Measurements from ENCODE around the gene ZNF343.
A peak's percentile ranks its signal among the peaks of the same experiment; 100 is the strongest.

The ZNF343 gene

DNA sequence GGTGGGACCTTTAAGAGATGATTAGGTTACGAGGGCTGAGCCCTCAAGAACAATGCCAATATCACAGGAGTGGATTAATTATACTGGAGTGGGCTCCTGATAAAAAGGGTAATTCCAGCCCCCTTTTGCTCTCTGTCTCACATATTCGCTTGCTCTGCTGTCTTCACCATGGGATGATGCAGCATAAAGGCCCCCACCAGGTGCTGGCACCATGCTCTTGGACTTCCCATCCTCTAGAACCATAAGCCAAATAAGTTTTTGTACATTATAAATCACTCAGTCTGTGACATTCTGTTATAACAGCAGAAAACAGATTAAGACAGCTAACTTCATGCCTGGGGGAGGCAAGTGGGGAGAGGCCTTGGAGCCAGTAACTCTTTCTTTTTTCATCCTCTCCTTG is 28.3 kb downstream of the ZNF343 start:
- Histone ChIP-seq H3K9me2 (replicated peaks; ENCODE audit: low read depth, low read length) (no peaks in the 10 kb centered on the region), H3K4me2 (ENCODE audit: low read depth, low read length, poor library complexity, severe bottlenecking) (no peak overlapping the region), H3K9ac (ENCODE audit: low read depth, low read length, poor library complexity, severe bottlenecking) (no peak overlapping the region), H2AFZ (ENCODE audit: low read length) (no peak overlapping the region), H3F3A (ENCODE audit: low read depth) (no peaks in the 10 kb centered on the region), H3K4me3 (ENCODE audit: low read length, poor library complexity, severe bottlenecking) (no peak overlapping the region), H3K79me2 (ENCODE audit: insufficient read depth, low read length) (no peaks in the 10 kb centered on the region), H3K27me3 (ENCODE audit: insufficient read depth, low read length, poor library complexity, severe bottlenecking) (no peaks in the 10 kb centered on the region), H3K36me3 (ENCODE audit: insufficient read depth, low read length) (peaks cover 23% of the 10 kb centered on the region; the same call in 1 of the 2 replicates), H4K20me1 (ENCODE audit: insufficient read depth, low read length, poor library complexity, severe bottlenecking) (no peaks in the 10 kb centered on the region), H3K4me1 (ENCODE audit: insufficient read depth, low read length, poor library complexity, severe bottlenecking) (no peaks in the 10 kb centered on the region), H3K9me3 (ENCODE audit: insufficient read depth, low read depth, low read length) (no peaks in the 10 kb centered on the region)
- TF ChIP-seq, protein P1, sequence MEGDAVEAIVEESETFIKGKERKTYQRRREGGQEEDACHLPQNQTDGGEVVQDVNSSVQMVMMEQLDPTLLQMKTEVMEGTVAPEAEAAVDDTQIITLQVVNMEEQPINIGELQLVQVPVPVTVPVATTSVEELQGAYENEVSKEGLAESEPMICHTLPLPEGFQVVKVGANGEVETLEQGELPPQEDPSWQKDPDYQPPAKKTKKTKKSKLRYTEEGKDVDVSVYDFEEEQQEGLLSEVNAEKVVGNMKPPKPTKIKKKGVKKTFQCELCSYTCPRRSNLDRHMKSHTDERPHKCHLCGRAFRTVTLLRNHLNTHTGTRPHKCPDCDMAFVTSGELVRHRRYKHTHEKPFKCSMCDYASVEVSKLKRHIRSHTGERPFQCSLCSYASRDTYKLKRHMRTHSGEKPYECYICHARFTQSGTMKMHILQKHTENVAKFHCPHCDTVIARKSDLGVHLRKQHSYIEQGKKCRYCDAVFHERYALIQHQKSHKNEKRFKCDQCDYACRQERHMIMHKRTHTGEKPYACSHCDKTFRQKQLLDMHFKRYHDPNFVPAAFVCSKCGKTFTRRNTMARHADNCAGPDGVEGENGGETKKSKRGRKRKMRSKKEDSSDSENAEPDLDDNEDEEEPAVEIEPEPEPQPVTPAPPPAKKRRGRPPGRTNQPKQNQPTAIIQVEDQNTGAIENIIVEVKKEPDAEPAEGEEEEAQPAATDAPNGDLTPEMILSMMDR (conservative IDR thresholded peaks at IDR 0.05; ENCODE audit: low read length), result no peak
- no peak for TF ChIP-seq EZH2phosphoT487 (IDR thresholded peaks at IDR 0.05; ENCODE audit: borderline replicate concordance)

DNA sequence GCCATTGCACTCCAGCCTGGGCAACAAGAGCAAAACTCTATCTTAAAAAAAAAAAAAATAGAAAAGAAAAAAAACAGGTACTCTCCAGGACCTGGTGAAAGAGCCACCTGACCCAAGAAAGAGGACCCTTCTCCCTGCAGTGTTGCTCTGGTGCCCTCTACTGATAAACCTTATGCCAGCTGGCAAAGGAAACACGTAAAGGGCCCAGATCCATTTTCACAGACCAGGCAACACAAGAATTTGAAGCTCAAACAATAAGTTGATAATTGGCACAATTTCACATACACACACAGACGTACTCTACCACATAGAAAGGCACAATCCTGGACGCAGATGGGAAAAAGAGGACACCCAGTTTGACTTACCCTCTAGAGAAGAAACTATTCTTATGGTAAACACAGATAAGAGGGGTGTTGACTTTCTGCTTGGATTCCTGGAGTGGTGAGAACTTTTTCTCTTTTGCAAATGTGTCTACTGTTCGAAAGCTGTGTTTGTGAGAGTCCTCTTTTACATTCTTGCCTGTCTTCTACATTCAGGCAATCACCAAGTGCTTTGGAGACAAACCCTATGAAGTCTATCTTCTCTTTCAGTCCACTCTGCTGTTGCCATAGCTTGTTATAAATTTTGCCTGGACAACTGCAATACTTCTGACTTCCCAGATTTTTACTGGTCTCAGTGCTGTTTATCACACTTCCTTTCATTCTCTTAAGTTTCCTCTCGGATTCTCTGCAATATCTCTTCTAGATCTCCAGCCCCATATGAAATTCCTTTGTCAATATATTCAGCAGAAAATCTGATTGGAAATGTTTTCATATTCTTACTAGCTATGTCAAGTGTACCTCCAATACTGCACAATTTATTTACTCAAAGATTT is 31.7 kb downstream of the ZNF343 start:
- Histone ChIP-seq H3K4me2 (ENCODE audit: low read depth, low read length, poor library complexity, severe bottlenecking) (no peak overlapping the region), H3K79me2 (ENCODE audit: insufficient read depth, low read length) (no peaks in the 10 kb centered on the region), H3K9me3 (ENCODE audit: insufficient read depth, low read depth, low read length) (no peaks in the 10 kb centered on the region), H4K20me1 (ENCODE audit: insufficient read depth, low read length, poor library complexity, severe bottlenecking) (no peaks in the 10 kb centered on the region), H3K4me1 (ENCODE audit: insufficient read depth, low read length, poor library complexity, severe bottlenecking) (no peaks in the 10 kb centered on the region), H2AFZ (ENCODE audit: low read length) (no peak overlapping the region), H3K4me3 (ENCODE audit: low read length, poor library complexity, severe bottlenecking) (no peak overlapping the region), H3K9ac (ENCODE audit: low read depth, low read length, poor library complexity, severe bottlenecking) (no peak overlapping the region), H3K27me3 (ENCODE audit: insufficient read depth, low read length, poor library complexity, severe bottlenecking) (no peaks in the 10 kb centered on the region), H3K36me3 (ENCODE audit: insufficient read depth, low read length) (peaks cover 2% of the 10 kb centered on the region; the same call in 1 of the 2 replicates), H3F3A (ENCODE audit: low read depth) (no peaks in the 10 kb centered on the region), H3K9me2 (replicated peaks; ENCODE audit: low read depth, low read length) (no peaks in the 10 kb centered on the region)
- no peak for TF ChIP-seq EZH2phosphoT487 (IDR thresholded peaks at IDR 0.05; ENCODE audit: borderline replicate concordance)
- TF ChIP-seq, protein P1 (conservative IDR thresholded peaks at IDR 0.05; ENCODE audit: low read length), result peak; percentile 59

DNA sequence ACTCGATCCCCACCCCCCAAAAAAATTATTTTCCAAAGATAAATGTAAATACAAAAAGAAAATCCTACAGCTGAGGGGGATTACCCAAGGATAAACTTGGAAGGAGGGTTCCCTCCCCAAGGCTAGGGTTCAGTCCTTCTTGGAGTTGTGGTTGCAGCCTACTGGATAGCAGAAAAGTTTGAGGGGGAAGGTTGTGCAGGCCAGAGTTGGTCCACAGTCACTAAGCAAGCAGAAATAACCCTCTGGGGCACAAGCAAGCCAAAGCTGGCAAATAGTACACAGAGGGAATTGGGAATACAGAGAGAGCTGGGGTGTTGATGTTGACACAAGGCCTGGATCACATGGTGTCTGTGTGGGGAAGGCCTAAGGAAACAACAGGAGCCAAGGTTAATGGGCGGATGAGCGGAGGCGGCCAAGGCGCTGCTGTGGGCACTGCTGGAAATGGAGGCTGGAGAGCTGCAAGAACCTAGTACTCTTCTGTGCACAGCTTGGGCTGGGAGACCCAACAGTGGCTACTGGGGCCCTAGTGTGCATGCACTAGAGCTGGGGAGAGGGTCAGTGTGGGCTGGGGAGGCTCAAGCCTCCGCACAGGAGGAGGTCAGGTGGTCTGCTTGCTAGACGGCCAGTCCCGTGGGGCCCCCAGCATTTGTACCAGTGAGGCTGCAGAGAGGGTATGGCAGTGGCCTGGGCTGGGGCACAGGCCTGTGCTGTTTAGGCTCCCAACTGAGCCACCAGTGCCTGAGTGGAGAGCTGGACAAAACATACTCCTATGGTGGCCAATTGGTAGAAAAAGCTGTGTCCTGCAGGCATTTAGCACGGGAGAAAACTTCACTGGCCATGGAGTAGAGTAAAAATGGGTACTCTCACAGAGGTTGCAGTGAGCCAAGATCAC is 32.6 kb downstream of the ZNF343 start:
- no peak overlapping the region for H2AFZ ChIP-seq (ENCODE audit: low read length)
- no peaks in the 10 kb centered on the region for H3K36me3 ChIP-seq (ENCODE audit: insufficient read depth, low read length)
- H3K9me2 ChIP-seq (replicated peaks; ENCODE audit: low read depth, low read length), result no peaks in the 10 kb centered on the region
- H3K4me2 ChIP-seq (ENCODE audit: low read depth, low read length, poor library complexity, severe bottlenecking), result no peak overlapping the region
- H3K79me2 ChIP-seq (ENCODE audit: insufficient read depth, low read length), result no peaks in the 10 kb centered on the region
- H3F3A ChIP-seq (ENCODE audit: low read depth), result no peaks in the 10 kb centered on the region
- no peaks in the 10 kb centered on the region for H3K27me3 ChIP-seq (ENCODE audit: insufficient read depth, low read length, poor library complexity, severe bottlenecking)
- no peaks in the 10 kb centered on the region for H3K4me1 ChIP-seq (ENCODE audit: insufficient read depth, low read length, poor library complexity, severe bottlenecking)
- no peaks in the 10 kb centered on the region for H3K9me3 ChIP-seq (ENCODE audit: insufficient read depth, low read depth, low read length)
- H4K20me1 ChIP-seq (ENCODE audit: insufficient read depth, low read length, poor library complexity, severe bottlenecking), result no peaks in the 10 kb centered on the region
- no peak overlapping the region for H3K4me3 ChIP-seq (ENCODE audit: low read length, poor library complexity, severe bottlenecking)
- TF ChIP-seq, protein P1 (conservative IDR thresholded peaks at IDR 0.05; ENCODE audit: low read length), result no peak
- no peak for TF ChIP-seq EZH2phosphoT487 (IDR thresholded peaks at IDR 0.05; ENCODE audit: borderline replicate concordance)
- no peak overlapping the region for H3K9ac ChIP-seq (ENCODE audit: low read depth, low read length, poor library complexity, severe bottlenecking)
